ENCODE data around the gene GPRASP1.
"Not testable (repeated sequence)": the region's sequence is repeated elsewhere in the genome, so short reads cannot be mapped to it uniquely, and the experiment has no call there.

GPRASP1 gene

GRCh38 chrX:102654696-102655095 lies 3.4 kb downstream of the GPRASP1 start:
- FAIRE-seq, result no peak
- DNase-seq (ENCODE audit: insufficient read length, low spot score), result no peak
- TF ChIP-seq TAF1 (IDR thresholded peaks at IDR 0.05; ENCODE audit: low read depth, low read length), result no peak
- no peak for TF ChIP-seq PAX5 (IDR thresholded peaks at IDR 0.05; ENCODE audit: insufficient read depth, low read length, severe bottlenecking)
- no peak for TF ChIP-seq POLR2A (IDR thresholded peaks at IDR 0.05; ENCODE audit: low read depth, low read length)
- no peak for TF ChIP-seq POLR2AphosphoS5 (IDR thresholded peaks at IDR 0.05; ENCODE audit: low read depth, low read length)
- TF ChIP-seq POU2F2 (IDR thresholded peaks at IDR 0.05; ENCODE audit: low read depth, low read length), result no peak
- no peak for TF ChIP-seq SPI1 (IDR thresholded peaks at IDR 0.05; ENCODE audit: low read depth, low read length)

GRCh38 chrX:102658556-102658955 lies 7.3 kb downstream of the GPRASP1 start:
- no peak for DNase-seq (ENCODE audit: insufficient read length, low spot score)
- TF ChIP-seq SPI1 (IDR thresholded peaks at IDR 0.05; ENCODE audit: low read depth, low read length), result no peak
- TF ChIP-seq POU2F2 (IDR thresholded peaks at IDR 0.05; ENCODE audit: low read depth, low read length), result no peak
- no peak for TF ChIP-seq POLR2AphosphoS5 (IDR thresholded peaks at IDR 0.05; ENCODE audit: low read depth, low read length)
- TF ChIP-seq PAX5 (IDR thresholded peaks at IDR 0.05; ENCODE audit: insufficient read depth, low read length, severe bottlenecking), result no peak
- TF ChIP-seq TAF1 (IDR thresholded peaks at IDR 0.05; ENCODE audit: low read depth, low read length), result no peak
- TF ChIP-seq POLR2A (IDR thresholded peaks at IDR 0.05; ENCODE audit: low read depth, low read length), result no peak
- FAIRE-seq, result no peak

- FAIRE-seq (peak; percentile 96), DNase-seq (ENCODE audit: insufficient read length, low spot score) (peak; percentile 27)
- TF ChIP-seq TAF1 (IDR thresholded peaks at IDR 0.05; ENCODE audit: low read depth, low read length) (peak; percentile 65), POLR2AphosphoS5 (IDR thresholded peaks at IDR 0.05; ENCODE audit: low read depth, low read length) (no peak), POLR2A (IDR thresholded peaks at IDR 0.05; ENCODE audit: low read depth, low read length) (peak; percentile 60; the same call in 1 of the 2 replicates), SPI1 (IDR thresholded peaks at IDR 0.05; ENCODE audit: low read depth, low read length) (no peak)
These were observed 8.8 kb downstream of the GPRASP1 start for GRCh38 chrX:102659790-102660757.

- DNase-seq (ENCODE audit: insufficient read length, low spot score); FAIRE-seq: not testable (repeated sequence)
These were observed 12.5 kb downstream of the GPRASP1 start for GRCh38 chrX:102663820-102664219.

- FAIRE-seq, result peak; percentile 13
- not testable (repeated sequence) for DNase-seq (ENCODE audit: insufficient read length, low spot score)
These were observed 15.8 kb downstream of the GPRASP1 start for GRCh38 chrX:102667034-102667433.

- TF ChIP-seq POU2F2 (IDR thresholded peaks at IDR 0.05; ENCODE audit: low read depth, low read length), result no peak
- TF ChIP-seq TAF1 (IDR thresholded peaks at IDR 0.05; ENCODE audit: low read depth, low read length), result no peak
- no peak for TF ChIP-seq PAX5 (IDR thresholded peaks at IDR 0.05; ENCODE audit: insufficient read depth, low read length, severe bottlenecking)
- no peak for TF ChIP-seq POLR2A (IDR thresholded peaks at IDR 0.05; ENCODE audit: low read depth, low read length)
- no peak for TF ChIP-seq POLR2AphosphoS5 (IDR thresholded peaks at IDR 0.05; ENCODE audit: low read depth, low read length)
- TF ChIP-seq SPI1 (IDR thresholded peaks at IDR 0.05; ENCODE audit: low read depth, low read length), result no peak
- no peak for DNase-seq (ENCODE audit: insufficient read length, low spot score)
- FAIRE-seq, result no peak
These were observed 18.2 kb downstream of the GPRASP1 start for GRCh38 chrX:102669526-102669925.

- peak; percentile 58 for FAIRE-seq
- no peak for TF ChIP-seq POLR2AphosphoS5 (IDR thresholded peaks at IDR 0.05; ENCODE audit: low read depth, low read length)
- no peak for TF ChIP-seq TAF1 (IDR thresholded peaks at IDR 0.05; ENCODE audit: low read depth, low read length)
- TF ChIP-seq PAX5 (IDR thresholded peaks at IDR 0.05; ENCODE audit: insufficient read depth, low read length, severe bottlenecking), result no peak
- TF ChIP-seq POLR2A (IDR thresholded peaks at IDR 0.05; ENCODE audit: low read depth, low read length), result no peak
- TF ChIP-seq POU2F2 (IDR thresholded peaks at IDR 0.05; ENCODE audit: low read depth, low read length), result no peak
- TF ChIP-seq SPI1 (IDR thresholded peaks at IDR 0.05; ENCODE audit: low read depth, low read length), result no peak
- DNase-seq (ENCODE audit: insufficient read length, low spot score), result no peak
These were observed 21.6 kb downstream of the GPRASP1 start for GRCh38 chrX:102672856-102673255.

- not testable (repeated sequence) for FAIRE-seq; DNase-seq (ENCODE audit: insufficient read length, low spot score)
These were observed 26.2 kb downstream of the GPRASP1 start for GRCh38 chrX:102677479-102677878.

GRCh38 chrX:102684772-102685520 lies 33.7 kb downstream of the GPRASP1 start:
- DNase-seq (ENCODE audit: insufficient read length, low spot score) (no peak), FAIRE-seq (no peak)
- TF ChIP-seq POLR2A (IDR thresholded peaks at IDR 0.05; ENCODE audit: low read depth, low read length) (no peak), POU2F2 (IDR thresholded peaks at IDR 0.05; ENCODE audit: low read depth, low read length) (no peak), SPI1 (IDR thresholded peaks at IDR 0.05; ENCODE audit: low read depth, low read length) (no peak)

- no peak for DNase-seq (ENCODE audit: insufficient read length, low spot score)
- no peak for FAIRE-seq
- no peak for TF ChIP-seq SPI1 (IDR thresholded peaks at IDR 0.05; ENCODE audit: low read depth, low read length)
- TF ChIP-seq PAX5 (IDR thresholded peaks at IDR 0.05; ENCODE audit: insufficient read depth, low read length, severe bottlenecking), result no peak
- no peak for TF ChIP-seq POLR2A (IDR thresholded peaks at IDR 0.05; ENCODE audit: low read depth, low read length)
- TF ChIP-seq POLR2AphosphoS5 (IDR thresholded peaks at IDR 0.05; ENCODE audit: low read depth, low read length), result no peak
- TF ChIP-seq TAF1 (IDR thresholded peaks at IDR 0.05; ENCODE audit: low read depth, low read length), result no peak
- TF ChIP-seq POU2F2 (IDR thresholded peaks at IDR 0.05; ENCODE audit: low read depth, low read length), result no peak
These were observed 43.5 kb downstream of the GPRASP1 start for GRCh38 chrX:102694749-102695148.

Measured in GM12891 (cell line).